Right hindlimb (tissue), 1 donor: ENCODE results near the gene IL6ST.

Experiments used
- DNase-seq: peaks from one replicate; pipeline ENCODE4 v3.0.0-alpha.2; 2018

Gene IL6ST

DNA sequence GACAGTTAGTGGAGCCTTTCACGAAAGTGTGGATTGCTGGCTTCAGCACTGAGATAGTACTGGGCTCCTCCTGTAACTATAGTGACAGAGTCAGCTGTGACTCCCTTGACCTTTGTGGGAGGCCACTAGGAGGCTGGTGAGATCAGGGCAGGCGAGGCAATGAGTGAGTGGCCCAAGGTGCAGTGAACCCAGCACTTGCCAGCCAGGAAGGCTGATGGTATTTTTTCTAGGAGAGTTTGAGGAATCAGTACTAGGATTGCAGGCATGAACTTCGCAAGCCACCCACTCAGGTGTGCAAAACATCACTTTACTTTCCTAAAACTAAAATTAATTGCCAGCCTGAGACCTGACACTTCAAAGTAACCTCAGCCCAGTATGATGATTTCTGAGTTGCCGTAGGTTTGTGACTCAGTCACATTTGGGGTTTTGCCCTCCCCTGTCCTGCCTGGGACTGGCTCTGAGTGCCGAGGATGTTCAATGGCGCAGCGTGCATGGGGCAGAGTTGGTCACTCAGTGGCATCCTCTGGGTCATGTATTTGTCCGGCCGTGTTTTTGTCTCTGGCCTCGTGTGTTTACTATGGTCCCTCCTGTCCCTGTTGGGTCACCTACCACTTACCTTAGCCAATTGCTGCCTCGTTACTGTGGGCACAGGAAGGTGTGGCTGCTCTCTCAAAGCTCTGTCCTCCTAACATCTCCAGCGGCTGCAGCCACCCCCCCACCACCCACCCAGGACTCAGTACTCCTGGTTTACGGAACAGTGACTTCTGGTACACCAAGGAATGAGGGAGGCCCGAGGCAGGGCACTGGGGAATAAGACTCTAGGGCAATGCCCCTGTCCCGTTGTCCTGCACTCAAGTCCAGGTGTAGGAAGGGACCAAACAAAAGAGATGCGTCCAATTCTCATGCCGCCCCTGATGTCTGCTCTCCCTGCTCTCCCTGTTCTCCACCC, 76.4 kb downstream of the IL6ST start:
- no peak for DNase-seq

DNA sequence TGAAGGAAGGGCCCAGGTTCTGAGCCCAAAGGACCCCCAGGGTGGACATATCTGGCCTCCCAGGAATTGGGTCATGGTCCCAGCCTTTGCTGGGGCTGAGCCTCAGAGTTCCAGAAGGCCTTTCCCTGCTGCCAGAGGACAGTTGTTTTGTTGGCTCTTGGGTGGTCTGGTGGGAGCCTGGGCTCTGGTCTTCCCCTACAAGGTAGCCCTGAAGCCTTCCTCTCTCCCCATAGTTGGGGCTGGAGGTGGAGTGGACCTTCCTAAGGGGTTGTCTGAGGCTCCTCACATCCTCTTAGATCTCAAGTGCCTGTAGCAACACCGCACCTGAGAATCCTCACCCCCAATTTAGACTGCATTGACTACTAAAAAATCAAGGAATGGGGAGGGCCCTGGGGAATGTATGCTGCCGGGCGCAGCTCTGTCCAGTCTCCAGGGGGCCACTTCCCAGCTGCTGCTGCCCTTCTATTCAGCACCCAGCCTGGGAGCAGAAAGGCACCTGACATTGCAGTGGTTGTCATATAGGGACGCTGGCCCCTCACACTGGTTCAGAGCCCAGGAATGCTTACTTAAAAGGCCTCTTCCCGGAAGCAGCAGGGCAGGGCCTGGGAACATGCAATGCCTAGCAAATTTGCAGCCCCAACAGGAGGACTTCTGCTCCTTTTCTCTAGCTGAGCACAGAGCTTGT, 77.2 kb downstream of the IL6ST start:
- no peak for DNase-seq

DNA sequence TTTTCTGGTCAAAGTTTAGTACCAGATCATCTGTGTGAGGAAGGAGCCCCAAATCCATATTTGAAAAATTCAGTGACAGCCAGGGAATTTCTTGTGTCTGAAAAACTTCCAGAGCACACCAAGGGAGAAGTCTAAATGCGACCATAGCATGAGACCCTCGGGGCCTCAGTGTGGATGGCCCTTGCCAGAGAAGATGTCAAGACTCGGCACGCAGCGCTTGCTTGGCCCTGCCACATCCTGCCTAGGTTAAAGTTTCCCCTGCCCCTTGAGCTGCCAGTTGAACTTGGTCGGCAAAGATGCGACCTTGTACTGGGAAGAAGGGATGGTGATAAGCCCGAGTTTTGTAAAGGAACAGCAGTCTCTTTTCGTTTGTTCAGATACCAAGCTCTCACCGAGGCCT, 77.8 kb downstream of the IL6ST start:
- DNase-seq = no peak

DNA sequence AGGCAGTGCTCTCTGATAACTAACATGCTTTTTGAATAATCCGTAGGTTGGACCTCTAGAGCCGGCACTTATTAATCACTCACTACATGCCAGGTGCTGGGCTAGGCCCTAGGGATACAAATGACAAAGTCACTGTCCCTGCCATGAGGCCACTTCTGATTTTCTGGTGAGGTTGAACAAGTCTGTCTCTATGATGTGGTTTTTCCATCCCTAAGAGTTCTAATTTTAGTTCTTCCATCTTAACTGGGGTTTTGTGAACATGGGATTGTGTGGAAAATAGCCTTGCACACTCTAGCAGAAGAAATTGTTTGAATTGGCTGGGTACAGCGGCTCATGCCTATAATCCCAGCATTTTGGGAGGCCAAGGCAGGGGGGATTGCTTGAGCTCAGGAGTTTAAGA, 79.0 kb downstream of the IL6ST start:
- DNase-seq = no peak

DNA sequence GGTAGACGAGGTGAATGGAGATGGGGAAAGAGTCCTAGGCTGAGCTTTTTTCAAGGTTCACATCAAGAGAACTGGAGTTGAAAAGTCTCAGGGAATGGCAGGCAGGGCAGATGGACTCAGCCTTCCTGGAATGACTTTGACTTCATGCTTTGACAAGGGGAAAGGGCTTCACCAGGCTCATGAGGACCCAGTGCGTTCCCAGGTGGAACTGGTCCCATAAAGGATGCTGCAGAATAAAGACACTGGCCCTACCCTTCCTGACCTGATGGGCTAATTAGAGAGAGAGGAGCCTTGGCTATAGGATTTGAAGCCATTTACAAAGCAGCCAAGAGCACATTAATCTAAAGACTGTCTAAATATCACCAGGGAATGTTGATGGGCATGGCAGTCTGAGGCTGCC, 79.8 kb downstream of the IL6ST start:
- no peak for DNase-seq

DNA sequence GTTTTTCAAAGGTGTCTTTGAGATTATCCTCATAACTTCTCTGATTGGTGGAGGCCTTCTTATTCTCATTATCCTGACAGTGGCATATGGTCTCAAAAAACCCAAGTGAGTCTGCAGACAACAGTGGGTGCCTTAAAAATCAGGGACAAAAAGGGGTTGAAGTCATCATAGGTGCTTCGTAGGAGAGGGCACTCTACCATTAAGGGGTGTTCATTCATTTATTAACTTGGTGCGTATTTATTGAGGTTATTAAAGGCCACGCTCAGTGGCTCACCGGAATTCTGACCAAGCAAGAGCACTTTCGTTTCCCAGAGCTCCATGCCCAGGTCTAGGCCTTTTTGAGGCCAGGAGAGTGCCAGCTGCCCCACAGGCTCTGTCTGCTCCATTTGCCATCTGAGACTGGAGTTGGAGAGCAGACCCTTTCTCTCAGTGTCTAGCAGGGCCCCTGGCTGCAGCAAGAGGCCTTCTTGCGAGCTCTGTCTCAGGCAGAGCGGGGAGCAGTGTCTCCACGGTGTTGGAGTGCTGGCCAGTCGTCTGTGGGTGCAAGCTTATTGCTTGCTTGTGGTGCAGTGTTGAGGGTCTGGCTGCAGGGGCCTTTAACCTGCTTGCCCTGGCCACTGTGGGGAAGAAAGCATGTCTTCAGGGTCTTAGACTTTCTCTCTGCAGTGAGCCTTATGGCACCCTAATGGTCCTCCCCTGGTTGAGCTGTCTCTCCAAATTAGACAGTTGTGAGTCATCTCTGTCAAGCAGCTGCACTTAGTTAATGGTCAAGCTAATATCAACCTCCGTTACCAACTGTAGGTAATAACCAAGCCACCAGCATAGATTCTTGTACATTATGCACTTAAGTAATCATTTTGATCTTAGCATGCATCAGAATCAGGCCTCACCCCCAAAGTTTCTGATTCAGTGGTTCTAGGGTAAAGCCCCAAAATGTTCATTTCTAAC, 81.0 kb downstream of the IL6ST start:
- no peak for DNase-seq

DNA sequence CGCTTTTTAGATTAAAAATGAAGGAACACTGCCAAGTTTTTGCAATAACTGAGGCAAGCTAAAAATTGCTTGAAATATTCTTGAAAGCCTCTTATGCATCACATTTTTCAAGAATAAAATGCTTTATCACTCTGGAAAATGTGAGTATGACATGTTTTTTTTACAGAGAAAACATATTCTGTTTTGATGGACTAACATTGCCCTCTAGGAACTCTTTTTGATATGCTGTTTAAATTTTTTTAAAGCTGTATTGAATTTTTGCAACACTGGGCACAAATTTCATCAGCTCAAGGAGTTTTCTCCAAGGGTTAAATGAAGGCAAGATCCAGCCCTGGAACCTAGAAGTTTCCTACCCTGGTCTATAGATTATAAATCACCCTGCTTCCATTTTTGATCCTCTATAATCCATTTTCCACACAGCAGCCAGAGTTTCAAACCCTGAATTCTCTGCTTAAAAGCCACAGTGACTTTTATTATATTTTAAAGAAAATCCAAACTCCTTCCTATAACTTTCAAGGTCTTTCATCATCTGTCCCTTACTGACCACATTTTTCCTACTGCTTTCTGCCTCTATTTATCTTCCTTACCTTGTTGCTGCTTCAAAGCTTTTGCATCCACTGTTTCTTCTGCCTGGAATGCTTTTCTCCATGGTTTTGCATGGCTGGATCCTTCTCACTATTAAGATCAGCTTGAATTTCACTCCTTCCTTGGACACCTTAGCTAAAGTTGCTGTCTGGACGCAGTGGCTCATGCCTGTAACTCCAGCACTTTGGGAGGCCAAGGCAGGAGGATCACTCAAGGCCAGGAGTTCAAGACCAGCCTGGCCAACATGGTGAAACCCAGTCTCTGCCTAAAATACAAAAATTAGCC, 82.7 kb downstream of the IL6ST start:
- DNase-seq = no peak

DNA sequence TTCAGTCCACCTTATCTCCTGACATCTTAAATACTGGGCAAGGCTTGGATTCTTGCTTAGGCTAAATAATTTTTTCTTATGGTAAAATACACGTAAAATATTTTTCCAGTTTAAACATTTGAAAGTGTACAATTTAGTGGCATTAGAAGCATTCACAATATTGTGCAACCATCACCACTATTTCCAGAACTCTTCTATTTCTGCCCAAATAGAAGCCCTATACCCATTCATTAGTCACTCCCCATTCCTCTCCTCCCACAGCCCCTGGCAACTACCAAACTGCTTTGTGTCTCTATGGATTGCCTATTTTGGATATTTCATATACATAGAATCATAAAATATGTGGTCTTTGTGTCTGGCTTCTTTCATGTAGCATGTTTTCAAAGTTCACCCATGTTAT, 86.0 kb downstream of the IL6ST start:
- DNase-seq = no peak

DNA sequence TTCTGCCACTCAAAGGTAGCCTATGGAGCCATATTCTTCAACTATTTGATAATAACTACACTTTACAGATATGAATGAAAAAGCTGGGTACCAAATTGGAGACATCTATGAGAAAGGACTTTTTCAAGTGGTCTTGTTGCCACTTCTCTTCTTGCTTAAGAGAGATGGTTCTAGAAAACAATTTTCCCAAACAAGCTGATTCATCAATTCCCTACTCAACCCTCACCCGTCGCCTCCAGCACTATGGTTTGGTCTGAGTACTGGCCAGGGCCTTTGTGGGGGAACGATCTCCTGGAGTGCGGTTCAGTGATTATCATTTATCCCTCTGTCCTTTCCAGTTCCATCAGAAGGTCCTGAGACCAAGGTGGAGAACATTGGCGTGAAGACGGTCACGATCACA, 86.8 kb downstream of the IL6ST start:
- DNase-seq = no peak

DNA sequence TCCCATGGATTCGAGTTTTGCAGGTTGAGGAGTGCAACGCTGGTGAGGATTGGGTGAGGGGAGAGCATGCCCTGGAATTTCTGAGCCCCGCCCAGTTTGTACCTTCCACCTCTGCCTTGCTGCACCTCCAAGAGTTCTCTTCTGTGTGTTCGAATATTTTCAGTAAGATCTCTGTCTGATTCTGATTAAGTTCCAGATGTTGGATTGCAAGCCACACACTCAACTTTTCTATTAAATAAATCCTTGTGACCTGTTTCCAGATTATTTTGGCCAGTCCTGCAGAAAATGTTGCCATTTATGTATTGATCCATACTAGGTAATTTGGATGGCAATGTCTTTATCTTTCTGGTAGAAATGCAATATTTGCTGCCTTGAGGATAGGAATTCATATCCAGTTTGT, 89.5 kb downstream of the IL6ST start:
- no peak for DNase-seq

DNA sequence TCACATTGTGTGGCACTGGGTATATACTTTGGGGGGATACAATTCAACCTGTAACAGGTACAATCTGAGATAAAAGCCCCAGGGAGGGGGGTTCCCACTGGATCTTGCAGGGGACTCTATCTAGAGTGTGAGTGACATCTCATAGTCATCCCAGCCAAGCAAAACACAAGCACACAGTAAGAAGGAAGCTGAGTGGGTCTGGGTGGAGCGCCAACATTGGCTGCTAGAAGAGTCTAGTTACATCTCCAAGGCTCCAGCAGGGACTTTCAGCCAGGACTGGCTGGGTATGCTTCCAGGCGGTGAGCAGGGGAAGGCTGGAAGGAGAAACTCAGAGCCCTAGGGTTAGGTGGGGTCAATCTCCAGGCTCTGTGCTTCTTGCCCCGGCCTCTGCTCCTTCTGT, 90.6 kb downstream of the IL6ST start:
- peak; percentile 50 for DNase-seq

DNA sequence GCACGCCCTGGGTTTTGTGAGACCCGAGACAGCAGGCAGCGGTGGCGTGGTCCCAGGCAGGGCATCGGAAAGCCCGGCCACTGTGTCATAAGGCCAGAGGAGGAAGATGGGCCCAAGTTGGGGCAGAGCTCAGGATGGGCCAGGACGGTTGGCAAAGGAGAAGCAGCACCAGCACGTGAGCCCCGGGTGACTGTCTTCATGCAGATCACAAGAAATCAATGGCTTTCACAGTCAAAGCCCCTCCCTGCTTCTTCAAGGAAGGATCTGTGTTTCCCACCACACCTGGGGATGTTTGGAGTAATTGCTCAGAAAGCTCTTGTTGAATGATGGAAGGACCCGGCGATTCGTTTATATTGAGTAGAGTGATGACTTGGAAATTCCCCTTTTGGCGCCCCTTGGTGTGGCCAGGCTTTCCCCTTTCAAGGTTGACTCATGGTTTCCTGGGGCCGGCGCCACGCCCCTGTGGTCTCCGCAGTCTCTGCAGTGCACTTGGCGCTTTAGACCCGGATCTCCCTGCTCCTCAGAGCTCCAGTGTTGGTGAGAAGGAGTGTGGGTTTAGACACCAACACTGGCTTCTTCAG, 91.6 kb downstream of the IL6ST start:
- no peak for DNase-seq

DNA sequence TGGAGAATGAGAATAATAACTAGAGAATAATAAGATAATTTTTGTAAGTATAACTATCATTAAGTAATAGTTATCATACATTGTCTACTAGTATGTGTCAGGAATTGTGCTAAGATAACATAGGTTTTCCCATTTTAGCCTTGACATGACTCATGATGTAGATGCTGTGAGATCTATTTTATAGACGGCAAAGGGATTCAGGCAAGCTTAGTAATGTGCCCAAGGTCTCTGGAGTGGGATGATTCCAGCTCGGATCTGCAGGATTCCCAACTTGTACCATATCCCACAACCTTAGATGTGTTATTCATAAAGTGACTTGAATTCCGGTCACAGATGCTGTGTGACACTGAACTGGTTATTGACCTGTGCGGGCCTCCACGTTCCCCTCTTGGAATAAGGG, 92.1 kb downstream of the IL6ST start:
- DNase-seq = no peak

DNA sequence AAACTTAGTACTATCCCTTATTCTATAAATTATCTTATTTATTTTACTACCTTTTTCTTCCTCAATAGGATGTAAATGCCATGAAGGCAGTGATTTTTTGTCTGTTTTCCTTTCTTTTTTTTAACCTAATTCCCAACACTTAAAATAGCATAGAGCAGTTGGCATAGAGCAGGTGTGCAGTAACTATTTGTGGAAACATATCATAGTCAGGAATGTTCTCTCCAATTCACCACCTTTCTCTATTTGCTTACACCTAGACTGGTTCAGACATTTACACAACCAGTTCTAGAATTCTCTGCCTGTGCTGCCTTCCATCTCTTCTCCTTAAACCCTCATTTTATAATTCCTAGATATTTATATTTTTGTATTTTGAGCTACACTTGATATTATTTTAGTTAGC, 94.0 kb downstream of the IL6ST start:
- DNase-seq = no peak

DNA sequence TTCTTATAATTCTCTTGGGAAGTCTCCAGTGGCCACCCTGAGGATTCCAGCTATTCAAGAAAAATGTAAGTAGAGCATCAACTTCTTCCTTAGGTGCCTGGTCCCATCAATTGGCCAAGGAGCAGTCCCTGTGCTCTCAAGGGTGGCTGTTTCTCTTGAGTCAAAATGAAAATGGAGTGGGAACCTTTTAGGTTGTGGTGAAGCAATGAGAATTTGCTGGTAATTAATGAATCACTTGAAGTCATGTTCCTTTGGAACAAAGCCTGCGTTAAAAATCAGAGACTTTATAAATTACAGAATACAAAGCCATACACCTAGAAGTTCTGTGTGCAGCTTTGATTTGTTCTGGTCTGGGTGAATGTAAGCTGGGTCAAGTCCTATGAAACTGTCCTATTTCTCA, 94.7 kb downstream of the IL6ST start:
- DNase-seq = no peak

DNA sequence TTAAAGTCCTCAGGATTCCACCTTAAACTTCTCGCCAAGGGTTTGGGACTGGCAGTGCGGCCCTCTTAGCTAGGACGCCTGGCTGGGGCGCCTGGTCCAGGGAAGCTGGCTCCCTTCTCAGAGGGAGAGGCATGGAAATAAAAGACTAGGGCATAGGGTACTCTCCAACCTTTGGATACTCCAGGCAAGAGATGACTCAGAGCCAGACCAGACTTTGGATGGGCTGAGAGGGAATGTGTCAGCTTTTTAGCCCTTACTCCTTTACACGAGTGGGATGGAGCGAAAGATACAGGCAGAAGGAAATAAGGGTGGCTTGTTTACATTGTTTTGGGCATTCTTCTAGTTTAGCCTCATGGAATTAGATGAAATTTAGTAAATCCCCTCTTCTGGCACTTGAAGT, 95.4 kb downstream of the IL6ST start:
- no peak for DNase-seq

DNA sequence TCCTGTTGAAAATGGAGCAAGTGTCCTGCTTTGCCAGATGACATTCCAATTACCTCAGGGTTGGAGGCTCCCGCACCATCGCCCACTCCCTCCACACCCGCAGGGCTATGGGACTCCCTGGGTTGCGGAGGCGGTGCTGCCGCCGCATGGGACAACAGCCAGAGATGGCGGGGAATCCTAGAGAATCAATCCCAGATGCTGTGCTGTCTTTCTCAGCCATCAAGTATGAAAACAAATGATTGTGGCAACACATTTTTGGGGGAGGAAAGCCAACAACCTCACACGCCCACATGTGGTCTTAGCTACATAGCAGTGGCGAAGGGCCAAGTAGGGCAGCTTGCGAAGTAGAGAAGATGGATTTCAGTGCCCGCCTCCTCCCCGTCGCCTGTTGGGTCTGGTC, 96.9 kb downstream of the IL6ST start:
- peak; percentile 49 for DNase-seq

DNA sequence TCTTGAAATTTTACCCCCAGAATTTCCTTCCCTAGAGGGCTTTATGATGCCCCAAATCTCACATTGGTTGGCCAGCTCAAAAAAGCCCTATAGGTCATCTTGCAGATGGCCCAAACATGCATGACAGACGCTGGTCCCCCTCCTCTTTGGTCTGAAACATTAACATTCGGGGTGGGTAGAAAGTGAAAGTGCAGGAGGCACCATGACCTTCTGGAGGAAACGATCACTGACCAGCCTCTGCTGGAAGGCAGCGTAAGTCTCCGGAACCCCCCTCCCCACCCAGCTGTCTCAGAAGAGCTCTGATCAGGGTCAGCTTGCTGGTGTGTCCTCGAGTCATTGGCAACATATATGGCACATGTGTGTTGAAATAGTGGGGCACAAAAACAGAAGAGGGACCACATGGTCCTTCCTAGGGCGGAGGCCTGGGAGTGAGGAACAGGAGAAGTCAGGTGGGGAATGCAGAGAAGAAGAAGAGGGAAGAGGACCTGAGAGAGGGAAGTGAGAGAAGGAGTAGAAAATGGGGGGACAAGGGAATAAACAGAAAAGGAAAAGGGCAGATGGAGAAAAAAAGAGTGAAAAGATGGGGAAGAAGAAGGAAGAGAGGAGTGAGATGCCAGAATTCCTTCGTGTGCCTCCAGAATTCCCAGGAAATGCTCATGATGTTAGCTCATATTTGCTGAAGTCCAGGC, 97.4 kb downstream of the IL6ST start:
- no peak for DNase-seq

DNA sequence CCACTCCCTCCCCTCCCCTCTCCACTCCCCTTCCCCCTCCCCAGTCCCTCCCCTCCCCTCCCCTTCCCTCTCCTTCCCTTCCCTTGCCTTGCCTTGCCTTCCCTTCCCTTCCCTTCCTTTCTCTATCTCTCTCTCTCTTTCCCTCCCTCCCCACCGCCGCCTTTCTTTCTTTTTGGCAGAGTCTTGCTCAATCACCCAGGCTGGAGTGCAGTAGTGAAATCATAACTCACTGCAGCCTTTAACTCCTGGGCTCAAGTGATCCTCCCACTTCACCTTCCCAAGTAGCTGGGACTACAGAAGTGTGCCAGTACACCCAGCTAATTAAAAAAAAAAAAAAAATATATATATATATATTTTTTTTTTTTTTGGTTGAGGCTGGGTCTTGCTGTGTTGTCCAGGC, 98.1 kb downstream of the IL6ST start:
- no peak for DNase-seq

DNA sequence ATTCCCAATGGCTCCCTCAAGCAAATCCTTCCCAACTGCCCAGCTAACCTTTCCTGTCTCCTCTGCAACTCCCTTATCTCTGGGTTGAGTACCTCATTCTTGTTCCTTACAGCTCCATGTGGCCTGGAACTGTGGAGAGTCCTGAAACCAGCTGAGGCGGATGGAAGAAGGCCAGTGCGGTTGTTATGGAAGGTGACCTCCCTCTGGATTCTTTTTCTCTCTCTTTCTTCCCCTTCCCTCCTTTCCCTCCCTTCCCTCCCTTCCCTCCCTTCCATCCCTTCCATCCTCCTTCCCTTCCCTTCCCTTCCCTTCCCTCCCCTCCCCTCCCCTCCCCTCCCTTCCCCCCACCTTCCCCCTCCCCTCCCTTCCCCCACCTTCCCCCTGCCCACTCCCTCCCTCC, 98.5 kb downstream of the IL6ST start:
- no peak for DNase-seq

DNA sequence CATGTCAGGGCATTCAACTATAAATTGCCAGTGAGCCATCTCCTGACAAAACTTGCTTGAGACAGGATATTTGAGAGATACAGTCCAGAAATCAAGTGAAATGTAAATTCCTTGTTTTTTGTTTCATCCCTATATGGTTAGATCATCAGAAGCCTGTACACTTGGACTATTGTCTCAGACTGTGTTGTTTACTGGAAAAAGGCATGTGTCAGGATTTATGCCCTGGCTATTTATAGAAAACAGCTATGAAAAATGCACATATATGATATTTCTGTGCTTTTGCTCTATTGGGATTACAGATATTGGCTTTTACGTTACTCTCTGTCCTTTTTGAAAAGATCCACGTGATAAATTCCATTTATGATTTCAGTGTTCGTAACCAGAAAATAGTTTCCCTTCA, 99.4 kb downstream of the IL6ST start:
- DNase-seq = no peak
